Ovary (tissue), 9 donors: Measurements from ENCODE around the gene IP6K3. TPM values are rescaled to one million over a fixed set of nuclear protein-coding genes. Genes with fewer than 3 reads are reported as not detected.

Source experiments
- DNase-seq, 5 donors: peaks; one replicate each; pipeline ENCODE4 v3.0.0-alpha.2; 2019 to 2020
- H3K27ac ChIP-seq, 2 donors: fragments of 200-600 bp; one replicate each; pipeline versions ENCODE4 v1.5.1 to v1.8.0; 2019 to 2022
- H3K27me3 ChIP-seq: fragments of 200-600 bp; one replicate; pipeline ENCODE4 v1.8.0; 2022
- H3K36me3 ChIP-seq: fragments of 200-600 bp; sonication (generic); one replicate; pipeline ENCODE4 v1.5.1; 2019
- H3K4me1 ChIP-seq: one replicate; pipeline ENCODE4 v1.8.1; 2013; ENCODE audit warnings: mild to moderate bottlenecking, moderate library complexity; ENCODE audit not compliant: insufficient read depth
- H3K4me3 ChIP-seq: fragments of 200-600 bp; sonication (generic); one replicate; pipeline ENCODE4 v1.5.1; 2017
- H3K9me3 ChIP-seq, 2 donors: fragments of 200-600 bp in 1 of 2; sonication (generic) in 1 of 2; one replicate each; pipeline versions ENCODE4 v1.5.1 to v1.8.1; 2013 to 2019; ENCODE audit warnings: mild to moderate bottlenecking in 1 of 2, moderate library complexity in 1 of 2
- CTCF ChIP-seq, 3 donors: fragments of 450-650 bp in 2 of 3; fragments of 200-600 bp in 1 of 3; IDR thresholded peaks; one replicate each; pipeline versions ENCODE4 v1.5.1 to v1.8.0; 2016 to 2022; ENCODE audit warnings: antibody characterized with exemption in 3 of 3, mild to moderate bottlenecking in 1 of 3
- EP300 ChIP-seq: sonication (generic); formaldehyde crosslinking; IDR thresholded peaks from one replicate; pipeline ENCODE4 v1.6.1; 2017; ENCODE audit warnings: antibody characterized with exemption
- POLR2A ChIP-seq: fragments of 450-650 bp; IDR thresholded peaks from one replicate; pipeline ENCODE4 v1.6.1; 2017; ENCODE audit warnings: antibody characterized with exemption, mild to moderate bottlenecking, moderate library complexity
- WGBS, 3 donors: extraction: QIAGEN DNeasy Blood & Tissue Kit in 1 of 3; methylation state at CpG; one replicate each; pipeline versions ENCODE4 v1.1.5 to v1.1.7; 2013 to 2017; 5-methylcytosine and 5-hydroxymethylcytosine counted together
- intact Hi-C, 4 donors: fragments of 100-400 bp; cut with DNase I; formaldehyde crosslinking; loops; one replicate each; pipeline versions ENCODE4 v1.11.0 to v1.15.1; 2022 to 2023
- polyA plus RNA-seq, 2 donors: library from polyadenylated mRNA; stranded (reverse); fragments of 200-250 nt in 1 of 2; fragments of 350-450 nt in 1 of 2; fragmentation: Illumina TruSeq in 1 of 2; extraction: RNeasy Lipid Tissue Mini Kit (QIAGEN cat#74804) in 1 of 2; gene quantifications; one replicate each; pipeline ENCODE4 v1.2.3, GENCODE V29; 2013 to 2014
- total RNA-seq, 7 donors: library from RNA; depleted of rRNA in 2 of 7; stranded (reverse); fragments of >200 nt in 2 of 7; fragmentation: NEBNext Ultra II Directional in 3 of 7; extraction: Animal tissue kit (Norgen Biotek cat#: 25700) in 3 of 7; gene quantifications; one replicate each; pipeline versions ENCODE4 v1.1.0 to v1.2.4, GENCODE V29; 2016 to 2023
- donor health status: DM: no; HTN: no; CAD: no; lungs with moderate emphysema.
- donor health status: DM: no; HTN: no; CAD: no.
- donor health status: Bipolar disorder and iron deficiency.
- donor health status: DM: yes; HTN: yes; CAD: no.
- donor health status: DM: no; HTN: no; CAD: no.
- donor health status: DM: yes; HTN: yes; CAD: no.

IP6K3 gene
- total and polyA plus RNA-seq, 9 donors, result 0.11 to 1.1 (median 0.30) TPM; not detected in 2

GRCh38 chr6:33709605-33710295 is 37.0 kb downstream of the IP6K3 start:
- TF ChIP-seq CTCF (IDR thresholded peaks at IDR 0.05) (no peak), EP300 (no peak), POLR2A (no peak)
- DNase-seq, result no peak
- no peaks in the 10 kb centered on the region for H3K36me3 ChIP-seq
- H3K9me3 ChIP-seq, result no peaks in the 10 kb centered on the region
- H3K27ac ChIP-seq, result no peak overlapping the region
- WGBS, 3 donors, result 83 to 92% (median 87%) methylated on average over 10 of the region's 10 CpGs
- H3K4me1 ChIP-seq, result peaks cover 4% of the 10 kb centered on the region
- H3K27me3 ChIP-seq, result no peaks in the 10 kb centered on the region
- intact Hi-C loops, result loop anchor here in 2 of 4 donors (10.0 kb wide), 1 partner anchor 445 kb away; no protein-coding TSS in a partner anchor
- no peak overlapping the region for H3K4me3 ChIP-seq

GRCh38 chr6:33708516-33709204 is 38.0 kb downstream of the IP6K3 start:
- TF ChIP-seq CTCF (IDR thresholded peaks at IDR 0.05) (no peak), EP300 (no peak), POLR2A (no peak)
- no peaks in the 10 kb centered on the region for H3K36me3 ChIP-seq
- no peak overlapping the region for H3K27ac ChIP-seq
- no peaks in the 10 kb centered on the region for H3K27me3 ChIP-seq
- intact Hi-C loops, result no loop called here
- WGBS, 3 donors, result 78 to 88% (median 84%) methylated on average over 10 of the region's 10 CpGs
- no peak overlapping the region for H3K4me3 ChIP-seq
- no peaks in the 10 kb centered on the region for H3K9me3 ChIP-seq
- no peak for DNase-seq
- H3K4me1 ChIP-seq, result peaks cover 4% of the 10 kb centered on the region

- no peak for DNase-seq
- intact Hi-C loops, result no loop called here
- H3K4me3 ChIP-seq, result no peak overlapping the region
- H3K4me1 ChIP-seq, result peaks cover 4% of the 10 kb centered on the region
- no peaks in the 10 kb centered on the region for H3K36me3 ChIP-seq
- no peak overlapping the region for H3K27ac ChIP-seq
- TF ChIP-seq CTCF (IDR thresholded peaks at IDR 0.05) (no peak), EP300 (no peak), POLR2A (no peak)
- 87 to 90% (median 89%) methylated on average over 5 of the region's 5 CpGs for WGBS, 3 donors
- no peaks in the 10 kb centered on the region for H3K9me3 ChIP-seq
- H3K27me3 ChIP-seq, result no peaks in the 10 kb centered on the region
Measured at GRCh38 chr6:33707771-33708170, 38.9 kb downstream of the IP6K3 start.

GRCh38 chr6:33705955-33706725 is 40.6 kb downstream of the IP6K3 start:
- Histone ChIP-seq H3K9me3 (no peaks in the 10 kb centered on the region), H3K4me3 (no peak overlapping the region), H3K27me3 (no peaks in the 10 kb centered on the region), H3K27ac (no peak overlapping the region), H3K4me1 (peaks cover 4% of the 10 kb centered on the region), H3K36me3 (no peaks in the 10 kb centered on the region)
- intact Hi-C loops, result no loop called here
- 76 to 84% (median 84%) methylated on average over 16 of the region's 16 CpGs for WGBS, 3 donors
- TF ChIP-seq POLR2A, result no peak
- TF ChIP-seq EP300, result no peak
- TF ChIP-seq CTCF (IDR thresholded peaks at IDR 0.05), result no peak
- no peak for DNase-seq
